Gastroesophageal sphincter (tissue), 4 donors: Measurements from ENCODE around the gene CAMK1G. TPM values are rescaled to one million over a fixed set of nuclear protein-coding genes. Genes with fewer than 3 reads are reported as not detected.

Experiments
- ATAC-seq: fragments of 150-250 bp; one replicate; pipeline ENCODE4 v1.9.1; 2016; ENCODE audit warnings: mild to moderate bottlenecking, moderate library complexity
- H3K27ac ChIP-seq, 4 donors: fragments of 200-600 bp; sonication (generic) in 3 of 4; 1 replicate in 3 of 4; 2 replicates in 1 of 4; pipeline ENCODE4 v1.5.1; 2016 to 2019
- H3K27me3 ChIP-seq: fragments of 200-600 bp; sonication (generic); one replicate; pipeline ENCODE4 v1.5.1; 2019
- H3K36me3 ChIP-seq, 2 donors: fragments of 200-600 bp; sonication (generic); one replicate each; pipeline ENCODE4 v1.5.1; 2019; ENCODE audit warnings: control low read depth in 1 of 2
- H3K4me1 ChIP-seq, 3 donors: fragments of 200-600 bp; sonication (generic); 1 replicate in 2 of 3; 2 replicates in 1 of 3; pipeline ENCODE4 v1.5.1; 2016 to 2019; ENCODE audit warnings: control low read depth in 2 of 3
- H3K4me3 ChIP-seq, 2 donors: fragments of 200-600 bp; sonication (generic); one replicate each; pipeline ENCODE4 v1.5.1; 2019; ENCODE audit warnings: mild to moderate bottlenecking in 1 of 2, moderate library complexity in 1 of 2
- H3K9me3 ChIP-seq, 3 donors: fragments of 200-600 bp; sonication (generic); one replicate each; pipeline ENCODE4 v1.5.1; 2017 to 2019; ENCODE audit warnings: control low read depth in 2 of 3
- EP300 ChIP-seq: sonication (generic); formaldehyde crosslinking; IDR thresholded peaks from one replicate; pipeline ENCODE4 v1.6.1; 2017; ENCODE audit warnings: antibody characterized with exemption, mild to moderate bottlenecking
- POLR2A ChIP-seq, 2 donors: fragments of 450-650 bp; IDR thresholded peaks; one replicate each; pipeline ENCODE4 v1.6.1; 2017; ENCODE audit warnings: antibody characterized with exemption in 2 of 2, mild to moderate bottlenecking in 2 of 2, moderate library complexity in 1 of 2
- POLR2AphosphoS5 ChIP-seq: sonication (generic); formaldehyde crosslinking; IDR thresholded peaks from one replicate; pipeline ENCODE4 v1.6.1; 2017; ENCODE audit warnings: antibody characterized with exemption
- WGBS, 2 donors: methylation state at CpG; one replicate each; pipeline ENCODE4 v1.1.5; 2018; ENCODE audit warnings: low coverage in 1 of 2; 5-methylcytosine and 5-hydroxymethylcytosine counted together
- total RNA-seq, 4 donors: library from RNA; depleted of rRNA; stranded (reverse); fragments of >200 nt; gene quantifications; one replicate each; pipeline ENCODE4 v1.1.0, GENCODE V29; 2016
- TF ChIP-seq, protein P1 (sequence below), 4 experiments: fragments of 200-600 bp in 2 of 4; fragments of 450-650 bp in 2 of 4; sonication (generic) in 1 of 4; IDR thresholded peaks; one replicate each; pipeline ENCODE4 v1.5.1; 2017 to 2019; ENCODE audit warnings: antibody characterized with exemption in 4 of 4, mild to moderate bottlenecking in 2 of 4, moderate library complexity in 2 of 4

CAMK1G gene
- total RNA-seq, 4 donors from 2014 or later = 0.19 to 6.8 (median 0.84) TPM

DNA sequence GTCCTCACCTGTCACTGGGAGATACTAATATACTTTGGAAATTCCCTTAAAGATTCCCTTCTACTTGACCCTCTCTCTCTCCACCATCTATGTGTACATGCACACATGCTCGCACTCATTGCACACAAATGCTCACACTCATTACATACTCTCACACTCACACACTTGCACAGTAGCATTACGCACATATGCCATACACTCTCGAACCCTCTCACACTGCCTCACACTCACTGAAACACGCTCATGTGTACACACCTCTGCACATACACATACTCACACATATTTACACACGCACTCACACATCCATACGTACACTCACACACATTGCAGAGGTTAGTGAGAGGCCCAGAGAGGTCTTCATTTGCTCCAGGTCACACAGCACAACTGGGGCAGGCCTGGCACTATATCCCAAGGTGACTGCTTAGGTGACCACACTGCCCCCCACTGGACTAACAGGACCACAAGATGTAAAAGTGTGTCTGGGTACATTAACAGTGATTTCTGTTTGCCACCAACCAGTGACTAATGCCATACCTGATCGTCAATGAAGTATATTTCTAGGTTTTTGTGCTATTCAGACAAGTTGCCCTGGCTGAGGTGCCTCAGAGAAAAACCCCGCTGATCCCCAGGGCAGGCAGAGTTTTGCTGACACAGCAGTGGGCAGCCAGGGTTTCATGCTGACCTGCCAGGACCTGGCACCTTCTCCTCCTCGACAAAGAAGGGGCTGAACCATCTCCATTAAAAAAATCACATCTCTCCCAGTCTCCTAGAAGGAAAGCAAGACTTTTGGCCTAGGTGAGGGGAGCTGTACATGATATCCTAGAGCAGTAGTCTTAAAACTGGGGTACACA lies 28.5 kb upstream of the CAMK1G start:
- 91 to 97% methylated on average over 5 to 6 of the region's 9 CpGs for WGBS, 2 donors
- Histone ChIP-seq H3K27me3 (peaks cover 6% of the 10 kb centered on the region), H3K36me3 (no peaks in the 10 kb centered on the region), H3K27ac (no peak overlapping the region), H3K4me1 (no peaks in the 10 kb centered on the region), H3K9me3 (no peaks in the 10 kb centered on the region), H3K4me3 (no peak overlapping the region)
- no peak for TF ChIP-seq POLR2AphosphoS5
- no peak for TF ChIP-seq POLR2A (IDR thresholded peaks at IDR 0.05)
- TF ChIP-seq, protein P1, sequence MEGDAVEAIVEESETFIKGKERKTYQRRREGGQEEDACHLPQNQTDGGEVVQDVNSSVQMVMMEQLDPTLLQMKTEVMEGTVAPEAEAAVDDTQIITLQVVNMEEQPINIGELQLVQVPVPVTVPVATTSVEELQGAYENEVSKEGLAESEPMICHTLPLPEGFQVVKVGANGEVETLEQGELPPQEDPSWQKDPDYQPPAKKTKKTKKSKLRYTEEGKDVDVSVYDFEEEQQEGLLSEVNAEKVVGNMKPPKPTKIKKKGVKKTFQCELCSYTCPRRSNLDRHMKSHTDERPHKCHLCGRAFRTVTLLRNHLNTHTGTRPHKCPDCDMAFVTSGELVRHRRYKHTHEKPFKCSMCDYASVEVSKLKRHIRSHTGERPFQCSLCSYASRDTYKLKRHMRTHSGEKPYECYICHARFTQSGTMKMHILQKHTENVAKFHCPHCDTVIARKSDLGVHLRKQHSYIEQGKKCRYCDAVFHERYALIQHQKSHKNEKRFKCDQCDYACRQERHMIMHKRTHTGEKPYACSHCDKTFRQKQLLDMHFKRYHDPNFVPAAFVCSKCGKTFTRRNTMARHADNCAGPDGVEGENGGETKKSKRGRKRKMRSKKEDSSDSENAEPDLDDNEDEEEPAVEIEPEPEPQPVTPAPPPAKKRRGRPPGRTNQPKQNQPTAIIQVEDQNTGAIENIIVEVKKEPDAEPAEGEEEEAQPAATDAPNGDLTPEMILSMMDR (IDR thresholded peaks at IDR 0.05) = no peak
- TF ChIP-seq EP300 = no peak
- no peak for ATAC-seq

DNA sequence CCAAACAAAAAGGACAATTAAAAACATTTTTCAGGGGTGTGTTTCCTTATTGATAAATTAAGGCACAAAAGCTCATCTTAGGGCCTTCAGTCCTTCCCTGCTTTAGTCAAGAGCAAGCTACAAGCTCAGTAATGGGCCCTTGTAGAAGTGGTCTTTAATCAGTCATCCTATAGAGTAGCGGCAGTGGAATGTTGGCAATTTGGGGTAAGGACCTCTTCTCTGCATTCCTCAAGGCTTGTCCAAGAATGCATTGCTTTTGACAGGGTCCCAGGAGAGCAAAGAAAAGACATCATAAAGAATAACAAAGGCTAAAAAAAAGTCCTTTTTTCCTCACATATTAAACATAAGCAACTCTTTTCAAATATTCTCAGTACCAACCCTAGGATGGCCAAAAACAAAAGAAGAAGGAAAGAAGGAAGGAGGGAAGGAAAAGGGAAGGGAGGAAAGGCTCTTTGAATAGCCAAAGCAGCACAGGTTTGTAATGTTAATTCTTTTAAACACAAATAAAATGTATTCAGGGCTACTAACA lies 27.3 kb upstream of the CAMK1G start:
- 57% methylated on average over 1 of the region's 1 CpG; no CpG with 5 or more reads in 1 of the 2 donors for WGBS, 2 donors
- peaks cover 4% of the 10 kb centered on the region for H3K27me3 ChIP-seq
- H3K4me3 ChIP-seq = no peak overlapping the region
- no peaks in the 10 kb centered on the region for H3K9me3 ChIP-seq
- H3K36me3 ChIP-seq = no peaks in the 10 kb centered on the region
- H3K27ac ChIP-seq = no peak overlapping the region
- TF ChIP-seq, protein P1 (IDR thresholded peaks at IDR 0.05) = no peak
- TF ChIP-seq POLR2A (IDR thresholded peaks at IDR 0.05) (no peak), POLR2AphosphoS5 (no peak), EP300 (no peak)
- no peaks in the 10 kb centered on the region for H3K4me1 ChIP-seq
- no peak for ATAC-seq

DNA sequence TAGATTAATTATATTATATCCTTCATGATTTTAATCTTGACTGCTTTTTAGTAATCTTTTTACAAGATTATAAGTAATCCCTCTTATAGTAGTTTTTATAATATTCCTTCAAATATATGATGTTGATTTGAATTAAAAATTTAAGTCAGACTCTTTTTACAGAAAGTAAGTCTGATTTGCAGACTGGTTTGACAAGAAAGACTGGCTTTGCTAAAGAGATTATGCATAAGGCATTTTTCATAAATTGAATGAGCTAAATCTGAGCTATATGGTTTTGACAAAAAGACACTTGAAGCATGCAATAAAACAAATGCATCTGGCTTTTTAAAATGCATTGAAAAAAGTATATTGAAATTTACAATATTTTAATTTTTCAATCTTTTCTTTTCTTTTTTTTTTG lies 26.3 kb upstream of the CAMK1G start:
- no peak for TF ChIP-seq POLR2AphosphoS5
- TF ChIP-seq EP300 = no peak
- no peak for TF ChIP-seq POLR2A (IDR thresholded peaks at IDR 0.05)
- TF ChIP-seq, protein P1 (IDR thresholded peaks at IDR 0.05) = no peak
- Histone ChIP-seq H3K36me3 (no peaks in the 10 kb centered on the region), H3K4me1 (no peaks in the 10 kb centered on the region), H3K27me3 (peaks cover 5% of the 10 kb centered on the region), H3K27ac (no peak overlapping the region), H3K9me3 (no peaks in the 10 kb centered on the region), H3K4me3 (no peak overlapping the region)
- no peak for ATAC-seq

DNA sequence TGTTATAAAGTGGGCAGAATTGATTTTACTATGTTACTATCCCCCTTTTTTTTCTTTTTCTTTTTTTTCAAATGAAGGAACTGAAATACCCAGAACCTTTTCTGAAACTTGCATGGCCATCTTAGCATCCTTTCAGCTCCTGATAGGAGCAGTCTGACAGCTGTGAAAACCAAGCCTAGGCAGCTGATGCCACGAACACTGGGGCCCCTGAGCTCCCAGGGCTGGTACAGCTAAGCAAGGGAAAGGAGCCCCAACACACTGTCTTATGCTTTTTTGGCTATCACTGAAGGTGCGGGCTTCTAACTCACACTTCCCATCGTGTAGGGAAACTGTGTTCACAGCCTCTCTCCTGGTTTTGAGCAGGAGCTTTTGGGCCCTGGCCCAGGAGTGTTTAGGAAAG lies 23.0 kb upstream of the CAMK1G start:
- Histone ChIP-seq H3K27me3 (peaks cover 27% of the 10 kb centered on the region), H3K36me3 (no peaks in the 10 kb centered on the region), H3K27ac (no peak overlapping the region), H3K4me1 (no peaks in the 10 kb centered on the region), H3K4me3 (no peak overlapping the region), H3K9me3 (no peaks in the 10 kb centered on the region)
- 40% methylated on average over 1 of the region's 3 CpGs; no CpG with 5 or more reads in 1 of the 2 donors for WGBS, 2 donors
- no peak for ATAC-seq
- TF ChIP-seq, protein P1 (IDR thresholded peaks at IDR 0.05) = no peak
- TF ChIP-seq POLR2A (IDR thresholded peaks at IDR 0.05) (no peak), EP300 (no peak), POLR2AphosphoS5 (no peak)

DNA sequence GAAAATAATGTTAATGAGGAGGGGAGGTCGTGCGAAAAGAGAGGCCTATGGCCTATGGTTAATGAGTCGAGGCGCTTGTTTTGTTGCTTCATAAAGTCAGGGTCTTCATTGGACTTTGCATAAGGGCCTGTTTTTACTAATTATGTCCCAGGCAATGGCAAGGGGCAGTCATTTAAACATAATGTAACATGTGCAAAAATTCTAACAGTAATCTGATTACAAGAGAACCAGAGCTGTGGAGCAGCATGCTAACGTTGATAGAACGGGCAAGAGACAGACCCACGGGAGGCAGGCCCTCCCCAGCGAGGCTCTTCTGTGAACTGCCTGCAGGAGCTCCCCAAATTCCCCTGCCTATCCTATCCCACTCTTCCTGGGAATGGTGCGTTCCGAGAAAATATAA lies 22.6 kb upstream of the CAMK1G start:
- WGBS, 2 donors = 87 to 88% methylated on average over 3 to 10 of the region's 10 CpGs

More for the DNA sequence above, 22.6 kb upstream of the CAMK1G start:
- no peaks in the 10 kb centered on the region for H3K36me3 ChIP-seq
- no peaks in the 10 kb centered on the region for H3K9me3 ChIP-seq
- no peak for ATAC-seq
- H3K4me1 ChIP-seq = peaks cover 0 to 4% (median 0%) of the 10 kb centered on the region in 3 donors
- H3K27ac ChIP-seq = no peak overlapping the region
- TF ChIP-seq, protein P1 (IDR thresholded peaks at IDR 0.05) = no peak
- TF ChIP-seq POLR2A (IDR thresholded peaks at IDR 0.05) = no peak
- TF ChIP-seq POLR2AphosphoS5 = no peak
- TF ChIP-seq EP300 = no peak
- peaks cover 31% of the 10 kb centered on the region for H3K27me3 ChIP-seq
- H3K4me3 ChIP-seq = no peak overlapping the region
